ENCODE results near the gene SLC39A12.

The SLC39A12 gene

DNA sequence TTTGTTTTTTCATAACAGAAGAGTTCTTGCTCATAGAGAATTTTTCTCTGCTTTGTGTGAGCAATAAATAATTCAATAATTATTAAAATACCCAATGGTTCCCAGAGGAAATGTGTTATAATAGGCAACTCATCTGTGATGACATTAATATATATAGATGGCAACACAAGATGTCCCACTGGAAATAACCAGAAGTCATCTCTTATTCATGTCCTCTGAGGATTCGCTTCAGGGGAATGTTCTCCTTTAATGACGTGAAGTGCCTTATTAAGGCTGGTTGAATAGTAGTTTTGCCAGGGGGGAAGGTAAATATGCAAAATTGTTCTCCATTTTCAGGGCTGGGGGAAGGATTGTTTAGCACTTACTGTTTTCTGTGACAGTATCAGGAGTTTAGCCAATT lies 3.1 kb downstream of the SLC39A12 start:
- TF ChIP-seq, protein P1, sequence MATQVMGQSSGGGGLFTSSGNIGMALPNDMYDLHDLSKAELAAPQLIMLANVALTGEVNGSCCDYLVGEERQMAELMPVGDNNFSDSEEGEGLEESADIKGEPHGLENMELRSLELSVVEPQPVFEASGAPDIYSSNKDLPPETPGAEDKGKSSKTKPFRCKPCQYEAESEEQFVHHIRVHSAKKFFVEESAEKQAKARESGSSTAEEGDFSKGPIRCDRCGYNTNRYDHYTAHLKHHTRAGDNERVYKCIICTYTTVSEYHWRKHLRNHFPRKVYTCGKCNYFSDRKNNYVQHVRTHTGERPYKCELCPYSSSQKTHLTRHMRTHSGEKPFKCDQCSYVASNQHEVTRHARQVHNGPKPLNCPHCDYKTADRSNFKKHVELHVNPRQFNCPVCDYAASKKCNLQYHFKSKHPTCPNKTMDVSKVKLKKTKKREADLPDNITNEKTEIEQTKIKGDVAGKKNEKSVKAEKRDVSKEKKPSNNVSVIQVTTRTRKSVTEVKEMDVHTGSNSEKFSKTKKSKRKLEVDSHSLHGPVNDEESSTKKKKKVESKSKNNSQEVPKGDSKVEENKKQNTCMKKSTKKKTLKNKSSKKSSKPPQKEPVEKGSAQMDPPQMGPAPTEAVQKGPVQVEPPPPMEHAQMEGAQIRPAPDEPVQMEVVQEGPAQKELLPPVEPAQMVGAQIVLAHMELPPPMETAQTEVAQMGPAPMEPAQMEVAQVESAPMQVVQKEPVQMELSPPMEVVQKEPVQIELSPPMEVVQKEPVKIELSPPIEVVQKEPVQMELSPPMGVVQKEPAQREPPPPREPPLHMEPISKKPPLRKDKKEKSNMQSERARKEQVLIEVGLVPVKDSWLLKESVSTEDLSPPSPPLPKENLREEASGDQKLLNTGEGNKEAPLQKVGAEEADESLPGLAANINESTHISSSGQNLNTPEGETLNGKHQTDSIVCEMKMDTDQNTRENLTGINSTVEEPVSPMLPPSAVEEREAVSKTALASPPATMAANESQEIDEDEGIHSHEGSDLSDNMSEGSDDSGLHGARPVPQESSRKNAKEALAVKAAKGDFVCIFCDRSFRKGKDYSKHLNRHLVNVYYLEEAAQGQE (IDR thresholded peaks at IDR 0.05; ENCODE audit: insufficient read depth in 1 of 2, low read depth in 2 of 2, low read length in 2 of 2), result no peak

DNA sequence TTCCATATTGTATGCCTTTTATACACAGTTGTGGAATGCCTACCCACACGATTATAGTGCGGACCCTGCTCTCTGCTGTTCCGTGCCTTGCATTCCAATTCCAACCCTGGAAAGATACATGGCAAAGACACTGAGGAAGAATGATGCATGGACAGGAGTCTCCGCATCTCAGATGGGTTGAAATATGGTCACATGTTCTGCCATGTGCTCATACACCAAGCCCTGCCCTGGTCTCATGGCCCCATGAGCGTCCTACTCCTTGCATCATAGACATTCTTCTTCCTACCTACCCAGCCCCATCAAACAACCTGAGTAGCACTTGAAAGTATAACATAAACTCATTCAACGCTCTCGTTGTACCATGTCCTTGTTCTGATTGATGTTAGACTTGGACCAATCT lies 6.3 kb downstream of the SLC39A12 start:
- no peak for TF ChIP-seq TAF1 (IDR thresholded peaks at IDR 0.05; ENCODE audit: borderline replicate concordance, insufficient read depth, low read length)
- TF ChIP-seq POLR2AphosphoS5 (IDR thresholded peaks at IDR 0.05; ENCODE audit: low read depth, low read length), result no peak
- no peak for TF ChIP-seq FOXP2 (optimal IDR thresholded peaks at IDR 0.05; ENCODE audit: borderline replicate concordance, extremely low read depth, extremely low read length, insufficient read depth)
- TF ChIP-seq, protein P1 (IDR thresholded peaks at IDR 0.05; ENCODE audit: insufficient read depth in 1 of 2, low read depth in 2 of 2, low read length in 2 of 2), result no peak
- no peak for TF ChIP-seq SIN3A (IDR thresholded peaks at IDR 0.05; ENCODE audit: borderline replicate concordance, insufficient read depth, low read length)

DNA sequence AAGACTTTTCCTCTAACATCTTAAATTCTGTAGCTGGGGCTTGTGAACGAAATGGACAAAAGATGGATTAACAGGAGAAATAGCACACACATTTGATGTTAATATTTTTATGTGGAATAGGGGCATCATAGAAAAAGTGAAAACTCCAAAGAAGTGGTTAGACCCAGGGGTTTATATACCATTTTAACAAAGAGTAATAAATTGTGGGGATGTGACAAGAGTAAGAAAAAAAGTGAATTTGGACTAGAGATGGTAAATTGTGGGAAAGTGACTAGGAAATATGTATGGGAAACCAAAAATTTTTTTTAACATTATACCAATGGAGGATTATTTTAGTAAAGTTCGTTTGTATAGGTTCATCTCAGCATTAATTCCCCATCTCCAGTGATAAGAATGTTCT lies 8.2 kb downstream of the SLC39A12 start:
- TF ChIP-seq SIN3A (IDR thresholded peaks at IDR 0.05; ENCODE audit: borderline replicate concordance, insufficient read depth, low read length) (no peak), FOXP2 (optimal IDR thresholded peaks at IDR 0.05; ENCODE audit: borderline replicate concordance, extremely low read depth, extremely low read length, insufficient read depth) (no peak), TAF1 (IDR thresholded peaks at IDR 0.05; ENCODE audit: borderline replicate concordance, insufficient read depth, low read length) (no peak), POLR2AphosphoS5 (IDR thresholded peaks at IDR 0.05; ENCODE audit: low read depth, low read length) (no peak)
- TF ChIP-seq, protein P1 (IDR thresholded peaks at IDR 0.05; ENCODE audit: insufficient read depth in 1 of 2, low read depth in 2 of 2, low read length in 2 of 2), result no peak

DNA sequence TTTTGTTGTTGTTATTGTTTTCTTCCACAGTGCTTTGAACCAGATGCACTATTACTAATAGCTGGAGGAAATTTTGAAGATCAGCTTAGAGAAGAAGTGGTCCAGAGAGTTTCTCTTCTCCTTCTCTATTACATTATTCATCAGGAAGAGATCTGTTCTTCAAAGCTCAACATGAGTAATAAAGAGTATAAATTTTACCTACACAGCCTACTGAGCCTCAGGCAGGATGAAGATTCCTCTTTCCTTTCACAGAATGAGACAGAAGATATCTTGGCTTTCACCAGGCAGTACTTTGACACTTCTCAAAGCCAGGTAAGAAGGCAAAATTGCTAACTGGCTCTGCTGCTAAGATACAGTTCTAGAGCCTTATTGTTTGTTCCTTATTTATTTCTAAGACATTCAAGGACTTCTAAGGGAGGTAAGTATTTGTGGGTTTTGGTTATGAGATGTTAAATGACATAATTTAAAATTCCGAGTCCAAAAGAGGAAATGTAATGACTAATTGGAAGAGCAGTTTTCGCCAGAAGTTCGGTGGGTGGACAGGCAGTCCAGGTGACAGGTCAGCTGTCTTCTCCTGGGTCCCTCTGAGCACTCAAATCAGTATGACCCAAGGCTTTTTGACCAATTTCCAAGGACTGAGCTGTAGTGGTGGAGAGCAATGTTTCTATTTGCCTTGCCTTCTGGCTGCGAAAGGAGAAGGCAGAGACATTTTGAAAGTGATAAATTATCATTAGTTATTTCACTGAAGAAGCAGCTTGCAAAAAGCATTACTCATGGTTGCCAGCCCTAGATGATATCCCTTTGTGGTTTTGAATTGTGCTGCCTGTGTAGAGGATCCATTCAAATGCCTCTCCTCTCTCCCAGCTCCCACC lies 10.1 kb downstream of the SLC39A12 start:
- TF ChIP-seq, protein P1 (IDR thresholded peaks at IDR 0.05; ENCODE audit: insufficient read depth in 1 of 2, low read depth in 2 of 2, low read length in 2 of 2), result no peak
- TF ChIP-seq SIN3A (IDR thresholded peaks at IDR 0.05; ENCODE audit: borderline replicate concordance, insufficient read depth, low read length) (no peak), FOXP2 (optimal IDR thresholded peaks at IDR 0.05; ENCODE audit: borderline replicate concordance, extremely low read depth, extremely low read length, insufficient read depth) (no peak), TAF1 (IDR thresholded peaks at IDR 0.05; ENCODE audit: borderline replicate concordance, insufficient read depth, low read length) (no peak), POLR2AphosphoS5 (IDR thresholded peaks at IDR 0.05; ENCODE audit: low read depth, low read length) (no peak)

DNA sequence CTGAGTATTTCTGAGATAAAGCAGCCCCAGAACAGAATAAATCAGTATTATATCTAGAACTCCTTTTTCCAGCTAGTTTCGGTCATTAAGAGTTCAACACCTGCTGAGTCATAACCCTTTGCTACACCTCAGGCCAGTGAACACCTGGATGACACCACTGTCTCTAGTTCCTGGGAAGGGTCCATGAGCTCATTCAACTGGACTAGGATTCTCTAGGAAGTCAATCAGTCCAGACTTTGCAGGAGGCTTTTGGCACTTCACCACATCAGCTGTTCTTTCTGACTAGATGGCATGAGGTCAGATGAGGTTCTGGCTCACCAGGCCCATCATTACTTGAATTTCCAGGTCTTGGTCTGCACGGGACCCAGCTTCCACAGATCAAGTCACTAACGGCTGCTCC lies 11.7 kb downstream of the SLC39A12 start:
- TF ChIP-seq FOXP2 (optimal IDR thresholded peaks at IDR 0.05; ENCODE audit: borderline replicate concordance, extremely low read depth, extremely low read length, insufficient read depth), result no peak
- TF ChIP-seq, protein P1 (IDR thresholded peaks at IDR 0.05; ENCODE audit: insufficient read depth in 1 of 2, low read depth in 2 of 2, low read length in 2 of 2), result no peak
- TF ChIP-seq POLR2AphosphoS5 (IDR thresholded peaks at IDR 0.05; ENCODE audit: low read depth, low read length), result no peak
- no peak for TF ChIP-seq SIN3A (IDR thresholded peaks at IDR 0.05; ENCODE audit: borderline replicate concordance, insufficient read depth, low read length)
- no peak for TF ChIP-seq TAF1 (IDR thresholded peaks at IDR 0.05; ENCODE audit: borderline replicate concordance, insufficient read depth, low read length)
